Stomach (tissue), 9 donors: ENCODE results near the gene GADL1. TPM values are rescaled to one million over a fixed set of nuclear protein-coding genes. Genes with fewer than 3 reads are reported as not detected.

ENCODE experiments used
- DNase-seq, 2 donors: peaks; one replicate each; pipeline versions ENCODE4 v3.0.0 to v3.0.0-alpha.2; 2013 to 2019
- H3K27ac ChIP-seq, 5 donors: fragments of 200-600 bp in 4 of 5; sonication (generic) in 4 of 5; one replicate each; pipeline ENCODE4 v1.5.1; 2013 to 2019; ENCODE audit warnings: mild to moderate bottlenecking in 1 of 5, moderate library complexity in 1 of 5
- H3K27me3 ChIP-seq, 3 donors: fragments of 200-600 bp; sonication (generic); one replicate each; pipeline ENCODE4 v1.5.1; 2017 to 2019; ENCODE audit warnings: mixed run types in 1 of 3
- H3K36me3 ChIP-seq, 4 donors: fragments of 200-600 bp; sonication (generic); 1 replicate in 3 of 4; 2 replicates in 1 of 4; pipeline ENCODE4 v1.5.1; 2016 to 2019
- H3K4me1 ChIP-seq, 4 donors: fragments of 200-600 bp; sonication (generic); one replicate each; pipeline ENCODE4 v1.5.1; 2016 to 2019
- H3K4me3 ChIP-seq, 4 donors: fragments of 200-600 bp; sonication (generic) in 3 of 4; one replicate each; pipeline ENCODE4 v1.5.1; 2016 to 2019; ENCODE audit warnings: mild to moderate bottlenecking in 1 of 4
- H3K9me3 ChIP-seq, 4 donors: fragments of 200-600 bp; sonication (generic); one replicate each; pipeline ENCODE4 v1.5.1; 2016 to 2019
- CTCF ChIP-seq, 7 experiments: fragments of 450-650 bp in 4 of 7; fragments of 200-600 bp in 3 of 7; sonication (generic) in 3 of 7; IDR thresholded peaks; one replicate each; pipeline ENCODE4 v1.5.1; 2016 to 2019; ENCODE audit warnings: antibody characterized with exemption in 7 of 7, control low read depth in 2 of 7, mild to moderate bottlenecking in 1 of 7
- EP300 ChIP-seq: sonication (generic); formaldehyde crosslinking; IDR thresholded peaks from one replicate; pipeline ENCODE4 v1.6.1; 2017; ENCODE audit warnings: antibody characterized with exemption
- POLR2A ChIP-seq, 4 donors: fragments of 450-650 bp; IDR thresholded peaks; one replicate each; pipeline ENCODE4 v1.6.1; 2016; ENCODE audit warnings: antibody characterized with exemption in 4 of 4, control low read depth in 2 of 4, mild to moderate bottlenecking in 1 of 4, moderate library complexity in 1 of 4
- POLR2AphosphoS5 ChIP-seq, 3 donors: sonication (generic); formaldehyde crosslinking; IDR thresholded peaks; one replicate each; pipeline ENCODE4 v1.6.1; 2016; ENCODE audit warnings: antibody characterized with exemption in 3 of 3
- WGBS, 5 donors: extraction: QIAGEN DNeasy Blood & Tissue Kit in 3 of 5; methylation state at CpG; one replicate each; pipeline versions ENCODE4 v1.1.5 to v1.1.7; 2013 to 2018; 5-methylcytosine and 5-hydroxymethylcytosine counted together
- intact Hi-C: fragments of 100-400 bp; cut with DNase I; formaldehyde crosslinking; loops from one replicate; pipeline ENCODE4 v1.15.1; 2023; ENCODE audit warnings: low total_unique reads
- polyA plus RNA-seq, 3 donors: library from polyadenylated mRNA; stranded (reverse); fragments of 200-250 nt; gene quantifications; one replicate each; pipeline ENCODE4 v1.2.3, GENCODE V29; 2013
- total RNA-seq, 5 donors: library from RNA; depleted of rRNA; stranded (reverse); fragments of >200 nt; gene quantifications; one replicate each; pipeline versions ENCODE4 v1.1.0 to v1.2.3, GENCODE V29; 2014 to 2016
- donor health status: healthy with polysubstance abuse.
- donor health status: Bipolar disorder and iron deficiency.
- donor health status: healthy.

The GADL1 gene
- total and polyA plus RNA-seq, 8 donors, result 0.03 to 0.73 TPM; not detected in 6

DNA sequence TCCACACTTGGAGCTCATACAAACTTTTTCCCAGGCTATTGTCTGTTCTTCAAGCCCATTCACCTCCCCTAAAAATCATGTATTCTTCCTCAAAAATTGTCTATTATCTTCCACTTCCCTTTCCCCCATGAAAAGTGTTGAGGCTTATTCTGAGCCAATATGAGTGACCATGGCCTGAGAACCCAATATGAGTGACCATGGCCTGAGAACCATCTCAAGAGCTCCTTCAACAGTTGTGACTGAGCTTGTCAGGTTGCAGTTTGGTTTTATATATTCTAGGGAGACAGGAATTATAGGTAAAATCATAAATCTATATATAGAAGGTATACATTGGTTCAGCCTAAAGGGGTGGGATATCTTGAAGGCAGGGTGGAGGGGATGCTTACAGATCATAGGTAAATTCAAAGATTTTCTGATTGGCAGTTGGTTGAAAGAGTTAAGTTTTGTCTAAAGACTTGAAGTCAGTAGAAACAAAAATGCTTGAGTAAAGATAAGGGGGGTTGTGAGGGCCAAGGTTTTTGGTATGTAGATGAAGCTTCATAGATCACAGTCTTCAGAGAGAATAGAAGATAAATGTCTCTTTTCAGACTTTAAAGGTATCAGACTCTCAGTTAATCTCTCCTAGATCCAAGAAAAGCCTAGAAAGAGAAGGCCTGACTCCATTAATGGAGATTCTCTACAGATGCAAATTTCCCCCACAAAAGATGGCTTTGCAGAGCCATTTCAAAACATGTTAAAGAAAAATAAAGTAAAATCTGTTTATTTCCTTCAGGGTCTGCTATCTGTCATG lies 192.2 kb downstream of the GADL1 start:
- H3K27me3 ChIP-seq, result no peaks in the 10 kb centered on the region
- intact Hi-C loops, result no loop called here
- peaks cover 0 to 7% (median 1%) of the 10 kb centered on the region in 4 donors for H3K36me3 ChIP-seq
- no peak for DNase-seq
- H3K9me3 ChIP-seq, result peaks cover 0 to 8% (median 3%) of the 10 kb centered on the region in 4 donors
- H3K4me1 ChIP-seq, result peaks cover 0 to 2% (median 0%) of the 10 kb centered on the region in 4 donors
- H3K27ac ChIP-seq, result no peak overlapping the region
- TF ChIP-seq EP300, result no peak
- TF ChIP-seq CTCF (IDR thresholded peaks at IDR 0.05), result no peak
- TF ChIP-seq POLR2AphosphoS5 (IDR thresholded peaks at IDR 0.05), result no peak
- no peak for TF ChIP-seq POLR2A (IDR thresholded peaks at IDR 0.05)
- no peak overlapping the region for H3K4me3 ChIP-seq

DNA sequence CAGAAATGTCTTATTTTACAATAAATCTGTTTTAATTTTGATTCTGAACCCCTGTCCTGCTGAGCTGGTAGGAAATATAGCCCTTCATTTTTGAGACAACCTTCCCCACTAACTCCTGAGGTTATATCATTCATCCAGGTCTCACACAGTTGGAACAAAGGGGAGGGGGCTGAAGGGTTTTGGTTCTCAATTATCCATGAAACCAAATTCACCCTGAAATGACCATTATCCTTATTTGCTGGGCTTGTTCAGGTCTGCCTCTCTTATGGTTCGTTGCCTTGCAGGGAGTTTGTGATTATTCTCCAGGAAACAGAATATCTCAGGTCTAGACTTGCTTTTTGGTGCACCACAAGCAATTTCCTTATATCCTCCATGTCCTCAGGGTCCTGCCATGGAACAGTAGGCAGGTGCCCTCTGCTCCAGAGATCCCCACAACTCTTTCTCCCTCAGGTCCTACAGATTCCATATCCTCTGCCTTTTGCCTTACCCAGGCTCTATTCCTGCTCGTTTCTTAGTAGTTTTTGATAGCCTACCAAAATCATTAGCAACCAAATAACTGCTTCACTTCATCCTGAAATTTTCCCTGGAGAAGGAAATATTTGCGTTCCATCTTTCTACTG lies 193.6 kb downstream of the GADL1 start:
- Histone ChIP-seq H3K4me3 (no peak overlapping the region), H3K27me3 (no peaks in the 10 kb centered on the region), H3K36me3 (peaks cover 0 to 15% (median 4%) of the 10 kb centered on the region in 4 donors), H3K27ac (no peak overlapping the region), H3K4me1 (peaks cover 8 to 16% (median 10%) of the 10 kb centered on the region in 4 donors), H3K9me3 (peaks cover 0 to 8% (median 3%) of the 10 kb centered on the region in 4 donors)
- no peak for DNase-seq
- WGBS, 5 donors, result 87 to 93% (median 90%) methylated on average over 3 of the region's 3 CpGs
- TF ChIP-seq POLR2AphosphoS5 (IDR thresholded peaks at IDR 0.05), result no peak
- no peak for TF ChIP-seq EP300
- TF ChIP-seq CTCF (IDR thresholded peaks at IDR 0.05), result no peak
- no peak for TF ChIP-seq POLR2A (IDR thresholded peaks at IDR 0.05)
- intact Hi-C loops, result no loop called here

- intact Hi-C loops, result no loop called here
- Histone ChIP-seq H3K36me3 (peaks cover 8 to 23% (median 12%) of the 10 kb centered on the region in 4 donors), H3K27ac (no peak overlapping the region), H3K27me3 (no peaks in the 10 kb centered on the region), H3K9me3 (peaks cover 0 to 8% (median 3%) of the 10 kb centered on the region in 4 donors), H3K4me1 (peaks cover 8 to 17% (median 13%) of the 10 kb centered on the region in 4 donors), H3K4me3 (no peak overlapping the region)
- 94 to 97% (median 95%) methylated on average over 4 of the region's 4 CpGs for WGBS, 5 donors
- no peak for DNase-seq
- TF ChIP-seq EP300, result no peak
- TF ChIP-seq POLR2AphosphoS5 (IDR thresholded peaks at IDR 0.05), result no peak
- TF ChIP-seq CTCF (IDR thresholded peaks at IDR 0.05), result no peak
- no peak for TF ChIP-seq POLR2A (IDR thresholded peaks at IDR 0.05)
Measured at GRCh38 chr3:30699927-30700326, 194.5 kb downstream of the GADL1 start.

GRCh38 chr3:30698549-30698948 lies 195.9 kb downstream of the GADL1 start:
- no peaks in the 10 kb centered on the region for H3K27me3 ChIP-seq
- intact Hi-C loops, result no loop called here
- 29 to 77% (median 69%) methylated on average over 2 of the region's 2 CpGs for WGBS, 5 donors
- TF ChIP-seq POLR2A (IDR thresholded peaks at IDR 0.05) (no peak), EP300 (no peak), POLR2AphosphoS5 (IDR thresholded peaks at IDR 0.05) (no peak), CTCF (IDR thresholded peaks at IDR 0.05) (no peak)
- H3K36me3 ChIP-seq, result peaks cover 8 to 35% (median 24%) of the 10 kb centered on the region in 4 donors
- peaks cover 8 to 20% (median 14%) of the 10 kb centered on the region in 4 donors for H3K4me1 ChIP-seq
- no peak for DNase-seq
- H3K9me3 ChIP-seq, result peaks cover 0 to 6% (median 3%) of the 10 kb centered on the region in 4 donors
- no peak overlapping the region for H3K4me3 ChIP-seq
- no peak overlapping the region for H3K27ac ChIP-seq
